Measurements from ENCODE around the gene RIT2.

RIT2 gene

GRCh38 chr18:42893977-42894376 is 221.5 kb downstream of the RIT2 start:
- no peaks in the 10 kb centered on the region for H3K79me2 ChIP-seq (ENCODE audit: insufficient read depth, low read length)
- H3K9me2 ChIP-seq (replicated peaks; ENCODE audit: insufficient read depth, low read length): no peaks in the 10 kb centered on the region
- H3F3A ChIP-seq (ENCODE audit: insufficient read depth): no peaks in the 10 kb centered on the region
- H3K4me3 ChIP-seq (ENCODE audit: insufficient read depth, low read length, poor library complexity, severe bottlenecking): no peak overlapping the region
- H2AFZ ChIP-seq (ENCODE audit: low read depth, low read length, severe bottlenecking): no peak overlapping the region
- TF ChIP-seq, protein P1, sequence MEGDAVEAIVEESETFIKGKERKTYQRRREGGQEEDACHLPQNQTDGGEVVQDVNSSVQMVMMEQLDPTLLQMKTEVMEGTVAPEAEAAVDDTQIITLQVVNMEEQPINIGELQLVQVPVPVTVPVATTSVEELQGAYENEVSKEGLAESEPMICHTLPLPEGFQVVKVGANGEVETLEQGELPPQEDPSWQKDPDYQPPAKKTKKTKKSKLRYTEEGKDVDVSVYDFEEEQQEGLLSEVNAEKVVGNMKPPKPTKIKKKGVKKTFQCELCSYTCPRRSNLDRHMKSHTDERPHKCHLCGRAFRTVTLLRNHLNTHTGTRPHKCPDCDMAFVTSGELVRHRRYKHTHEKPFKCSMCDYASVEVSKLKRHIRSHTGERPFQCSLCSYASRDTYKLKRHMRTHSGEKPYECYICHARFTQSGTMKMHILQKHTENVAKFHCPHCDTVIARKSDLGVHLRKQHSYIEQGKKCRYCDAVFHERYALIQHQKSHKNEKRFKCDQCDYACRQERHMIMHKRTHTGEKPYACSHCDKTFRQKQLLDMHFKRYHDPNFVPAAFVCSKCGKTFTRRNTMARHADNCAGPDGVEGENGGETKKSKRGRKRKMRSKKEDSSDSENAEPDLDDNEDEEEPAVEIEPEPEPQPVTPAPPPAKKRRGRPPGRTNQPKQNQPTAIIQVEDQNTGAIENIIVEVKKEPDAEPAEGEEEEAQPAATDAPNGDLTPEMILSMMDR (IDR thresholded peaks at IDR 0.05; ENCODE audit: insufficient read depth, low read length, poor library complexity, severe bottlenecking): no peak
- TF ChIP-seq EZH2phosphoT487 (conservative IDR thresholded peaks at IDR 0.05; ENCODE audit: low read length): no peak
- no peak overlapping the region for H3K9ac ChIP-seq (ENCODE audit: low read length)
- H3K9me3 ChIP-seq (ENCODE audit: insufficient read depth, low read length): no peaks in the 10 kb centered on the region
- H3K4me2 ChIP-seq (ENCODE audit: low read depth, low read length, poor library complexity, severe bottlenecking): no peak overlapping the region
- H3K27ac ChIP-seq (ENCODE audit: low read depth, low read length): no peak overlapping the region
- no peaks in the 10 kb centered on the region for H3K27me3 ChIP-seq (ENCODE audit: low read length)
- no peaks in the 10 kb centered on the region for H4K20me1 ChIP-seq (ENCODE audit: low read depth, low read length)
- H3K36me3 ChIP-seq (ENCODE audit: low read length): no peaks in the 10 kb centered on the region

DNA sequence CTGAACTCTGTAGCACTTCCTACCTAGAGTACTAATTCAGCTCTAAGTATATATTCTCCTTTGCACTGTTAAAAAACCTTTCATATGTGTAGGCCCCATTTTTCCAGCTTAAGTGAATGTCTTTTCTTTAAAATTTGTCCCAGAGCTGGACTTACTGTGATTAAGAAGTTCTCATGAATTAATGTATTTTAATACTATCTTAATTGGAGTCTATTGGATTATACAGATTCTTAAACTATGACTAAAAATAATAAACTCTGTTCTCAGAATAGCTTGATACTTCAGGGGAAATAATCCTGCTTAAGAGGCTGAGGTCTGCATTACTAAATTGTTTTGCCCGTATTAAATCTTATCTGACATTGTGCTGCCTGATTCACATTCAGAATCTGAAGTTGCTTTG is 223.3 kb downstream of the RIT2 start:
- Histone ChIP-seq H3F3A (ENCODE audit: insufficient read depth) (no peaks in the 10 kb centered on the region), H3K79me2 (ENCODE audit: insufficient read depth, low read length) (no peaks in the 10 kb centered on the region), H3K9ac (ENCODE audit: low read length) (no peak overlapping the region), H3K9me2 (replicated peaks; ENCODE audit: insufficient read depth, low read length) (no peaks in the 10 kb centered on the region), H3K4me2 (ENCODE audit: low read depth, low read length, poor library complexity, severe bottlenecking) (no peak overlapping the region), H4K20me1 (ENCODE audit: low read depth, low read length) (no peaks in the 10 kb centered on the region), H3K36me3 (ENCODE audit: low read length) (no peaks in the 10 kb centered on the region), H3K27ac (ENCODE audit: low read depth, low read length) (no peak overlapping the region), H3K9me3 (ENCODE audit: insufficient read depth, low read length) (no peaks in the 10 kb centered on the region), H2AFZ (ENCODE audit: low read depth, low read length, severe bottlenecking) (no peak overlapping the region), H3K27me3 (ENCODE audit: low read length) (no peaks in the 10 kb centered on the region), H3K4me3 (ENCODE audit: insufficient read depth, low read length, poor library complexity, severe bottlenecking) (no peak overlapping the region)
- no peak for TF ChIP-seq EZH2phosphoT487 (conservative IDR thresholded peaks at IDR 0.05; ENCODE audit: low read length)
- TF ChIP-seq, protein P1 (IDR thresholded peaks at IDR 0.05; ENCODE audit: insufficient read depth, low read length, poor library complexity, severe bottlenecking): no peak

DNA sequence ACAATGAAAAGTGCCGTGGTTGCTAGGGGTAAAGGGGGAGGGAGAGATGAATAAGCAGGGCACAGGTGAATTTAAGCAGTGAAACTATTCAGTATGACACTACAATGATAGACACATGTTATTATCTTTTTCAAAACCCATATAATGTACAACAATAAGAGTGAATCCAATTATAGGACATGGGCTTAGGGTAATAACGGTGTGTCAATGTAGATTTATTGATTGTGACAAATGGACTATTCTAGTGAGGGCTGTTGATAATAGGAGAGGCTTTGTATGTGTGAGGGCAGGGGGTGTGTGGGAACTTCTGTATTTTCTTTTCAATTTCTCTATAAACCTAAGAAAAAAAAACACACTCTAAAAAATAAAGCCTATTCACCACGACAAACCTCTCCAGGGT is 223.8 kb downstream of the RIT2 start:
- no peaks in the 10 kb centered on the region for H3K27me3 ChIP-seq (ENCODE audit: low read length)
- H3K9ac ChIP-seq (ENCODE audit: low read length): no peak overlapping the region
- TF ChIP-seq, protein P1 (IDR thresholded peaks at IDR 0.05; ENCODE audit: insufficient read depth, low read length, poor library complexity, severe bottlenecking): no peak
- TF ChIP-seq EZH2phosphoT487 (conservative IDR thresholded peaks at IDR 0.05; ENCODE audit: low read length): no peak

More for the DNA sequence above, 223.8 kb downstream of the RIT2 start:
- H3K36me3 ChIP-seq (ENCODE audit: low read length): no peaks in the 10 kb centered on the region
- no peak overlapping the region for H3K27ac ChIP-seq (ENCODE audit: low read depth, low read length)
- no peak overlapping the region for H3K4me3 ChIP-seq (ENCODE audit: insufficient read depth, low read length, poor library complexity, severe bottlenecking)
- no peaks in the 10 kb centered on the region for H4K20me1 ChIP-seq (ENCODE audit: low read depth, low read length)
- no peak overlapping the region for H3K4me2 ChIP-seq (ENCODE audit: low read depth, low read length, poor library complexity, severe bottlenecking)
- no peaks in the 10 kb centered on the region for H3F3A ChIP-seq (ENCODE audit: insufficient read depth)
- no peak overlapping the region for H2AFZ ChIP-seq (ENCODE audit: low read depth, low read length, severe bottlenecking)
- H3K79me2 ChIP-seq (ENCODE audit: insufficient read depth, low read length): no peaks in the 10 kb centered on the region
- H3K9me3 ChIP-seq (ENCODE audit: insufficient read depth, low read length): no peaks in the 10 kb centered on the region
- no peaks in the 10 kb centered on the region for H3K9me2 ChIP-seq (replicated peaks; ENCODE audit: insufficient read depth, low read length)
